GM20431 (cell line): Measurements from ENCODE around the gene FAM98C.
"Not testable (repeated sequence)": the region's sequence is repeated elsewhere in the genome, so short reads cannot be mapped to it uniquely, and the experiment has no call there.

ENCODE experiments used
- in situ Hi-C: fragments of 300-500 bp; cut with MseI, MboI; formaldehyde crosslinking; loops from one replicate; pipeline ENCODE4 v1.15.0; 2020; ENCODE audit warnings: low sequenced_read_pairs; ENCODE audit not compliant: unreplicated experiment

The FAM98C gene

DNA sequence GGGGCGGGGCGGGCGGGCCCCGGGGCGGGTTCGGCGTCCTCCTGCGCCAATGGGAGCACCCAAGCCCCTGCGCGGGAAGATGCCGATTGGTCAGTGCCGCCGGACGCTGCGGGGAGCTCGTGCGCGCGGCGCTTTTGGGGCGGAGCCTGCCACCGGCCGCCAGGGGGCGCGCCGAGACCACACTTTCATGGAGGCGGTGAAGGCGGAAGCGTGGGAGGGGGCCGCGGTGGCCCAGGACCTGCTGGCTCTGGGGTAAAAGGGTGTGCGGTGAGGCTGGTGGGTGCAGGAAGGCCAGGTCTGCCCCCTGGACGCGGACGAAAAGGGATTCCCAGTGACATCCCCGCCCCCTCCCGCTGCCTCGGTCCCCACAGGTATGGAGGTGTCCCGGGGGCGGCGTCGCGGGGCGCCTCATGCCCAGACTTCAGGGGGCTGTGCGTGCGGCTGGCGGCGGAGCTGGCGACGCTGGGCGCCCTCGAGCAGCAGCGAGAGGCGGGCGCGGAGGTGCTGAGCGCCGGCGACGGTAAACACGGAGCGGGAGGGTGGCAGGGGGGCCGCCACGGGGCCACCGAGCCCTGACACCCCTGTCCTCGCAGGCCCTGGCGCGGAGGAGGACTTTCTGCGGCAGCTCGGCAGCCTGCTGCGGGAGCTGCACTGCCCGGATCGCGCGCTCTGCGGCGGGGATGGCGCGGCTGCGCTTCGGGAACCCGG is at the start of gene FAM98C:
TSS of gene FAM98C (plus strand) at position 127 of the 708 bp plus-strand sequence. CDS start at position 188, 61 bp downstream.
- in situ Hi-C loops: no loop called here

DNA sequence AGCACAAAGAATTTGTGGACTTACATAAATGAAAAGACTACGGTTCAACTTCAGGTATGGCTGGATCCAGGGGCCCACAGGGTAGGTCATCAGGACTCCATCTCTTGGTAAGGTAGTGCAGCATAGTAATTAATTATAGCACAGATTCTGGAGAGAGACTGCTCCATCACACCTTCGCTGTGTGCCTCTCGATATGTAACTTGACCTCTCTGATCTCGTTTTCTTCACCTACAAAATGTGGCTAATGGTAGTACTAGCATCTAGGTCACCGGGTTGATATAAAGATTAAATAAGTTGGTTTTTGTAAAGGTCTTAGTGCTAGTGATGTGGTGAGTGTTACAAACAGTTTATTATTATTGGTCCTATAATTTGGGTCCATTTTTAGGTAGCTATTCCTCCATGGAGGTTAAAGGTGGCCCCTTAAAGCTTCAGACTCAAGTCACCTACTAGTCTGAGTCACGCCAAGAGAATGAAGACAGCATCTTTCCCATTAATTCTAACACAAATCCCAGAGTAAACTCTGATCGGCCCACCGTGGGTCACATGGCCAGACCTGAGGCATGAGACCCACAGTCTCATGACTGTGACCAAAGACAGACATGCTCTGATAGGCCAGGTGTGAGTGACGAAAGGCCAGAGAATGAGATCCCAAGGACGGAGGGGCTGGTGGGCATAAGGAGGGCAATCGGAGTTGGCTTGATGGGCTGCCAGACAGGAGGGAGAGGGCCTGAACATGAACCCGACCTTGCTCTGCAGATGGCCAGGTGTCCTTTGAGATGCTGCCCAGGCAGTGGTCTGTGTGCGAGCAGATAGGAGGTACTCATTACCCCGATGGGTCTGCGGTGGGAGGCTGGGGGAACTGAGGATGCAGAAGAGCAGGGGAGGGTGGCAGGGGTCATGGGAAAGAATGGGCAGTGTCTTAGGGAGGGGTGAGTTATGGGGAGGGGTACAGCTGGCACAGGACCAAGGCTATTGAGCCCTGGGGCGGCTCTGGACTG is 46.9 kb upstream of the FAM98C start:
- in situ Hi-C loops: no loop called here

DNA sequence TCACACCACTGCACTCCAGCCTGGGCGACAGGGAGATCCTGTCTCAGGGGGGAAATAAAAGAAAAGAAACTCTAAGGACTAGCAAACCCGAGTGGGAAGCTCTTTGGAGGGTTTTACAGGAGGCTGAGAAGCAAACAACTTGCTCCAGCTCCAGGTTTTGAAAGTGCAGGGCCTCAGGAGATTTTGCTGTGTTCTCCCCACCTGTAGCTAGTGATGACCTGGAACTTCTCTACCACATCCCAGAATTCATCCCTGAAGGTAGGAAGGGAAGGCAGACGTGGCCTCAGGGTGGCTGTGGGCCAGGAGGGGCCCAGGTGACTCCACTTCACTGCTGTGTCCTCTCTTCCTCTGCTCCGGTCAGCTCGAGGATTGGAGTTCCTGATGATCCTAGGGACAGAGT is 44.8 kb upstream of the FAM98C start:
- in situ Hi-C loops: no loop called here

DNA sequence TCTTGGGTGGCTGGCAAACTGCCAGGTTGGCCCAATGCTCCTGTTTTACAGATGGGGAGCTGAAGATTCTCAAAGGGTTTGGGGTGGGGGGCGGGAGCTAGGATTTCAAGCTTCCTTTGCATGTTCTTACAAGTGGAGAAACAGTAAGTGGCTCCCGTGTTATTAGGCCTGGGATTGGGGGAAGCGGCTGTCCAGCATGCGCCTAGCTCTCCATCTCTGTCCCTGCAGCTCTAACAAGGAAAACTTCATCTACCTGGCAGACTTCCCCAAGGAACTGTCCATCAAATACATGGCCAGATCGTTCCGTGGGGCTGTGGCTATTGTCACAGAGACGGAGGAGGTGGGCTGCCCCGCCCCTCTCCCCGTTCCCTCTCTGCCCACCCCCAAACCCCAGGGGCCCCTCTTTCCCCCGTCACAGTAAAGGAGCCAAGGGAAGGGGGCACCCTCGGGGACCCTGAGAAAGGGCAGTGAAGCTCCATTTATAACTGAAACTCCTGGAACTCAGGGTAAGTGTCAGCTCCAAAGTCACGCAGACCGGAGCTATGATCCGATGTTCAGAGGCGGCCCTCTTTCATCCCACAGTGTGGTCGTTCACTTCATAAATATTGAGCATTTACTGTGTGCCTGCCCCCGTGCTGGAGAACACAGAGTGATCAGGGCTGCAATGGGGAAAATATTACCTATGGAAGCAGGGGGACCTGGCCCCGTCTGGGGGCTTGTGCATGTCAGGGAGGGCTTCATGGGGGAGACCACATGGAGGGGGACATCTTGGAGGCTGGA is 43.5 kb upstream of the FAM98C start:
- in situ Hi-C loops: no loop called here

DNA sequence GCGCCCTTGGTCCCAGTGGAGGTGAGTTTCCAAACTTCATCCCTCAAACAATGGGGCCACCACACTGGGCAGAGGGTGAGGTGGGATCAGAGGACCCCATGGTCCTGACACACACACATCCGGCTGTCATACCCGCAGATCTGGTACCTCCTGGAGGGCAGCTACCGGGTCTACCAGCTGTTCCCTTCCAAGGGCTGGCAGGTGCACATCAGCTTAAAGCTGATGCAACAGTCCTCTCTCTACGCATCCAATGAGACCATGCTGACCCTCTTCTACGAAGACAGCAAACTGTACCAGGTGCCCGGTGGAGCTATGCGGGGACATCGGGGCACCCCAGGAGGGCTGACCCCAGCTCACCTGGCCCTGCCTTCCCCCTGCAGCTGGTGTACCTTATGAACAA is 42.5 kb upstream of the FAM98C start:
- in situ Hi-C loops: no loop called here

DNA sequence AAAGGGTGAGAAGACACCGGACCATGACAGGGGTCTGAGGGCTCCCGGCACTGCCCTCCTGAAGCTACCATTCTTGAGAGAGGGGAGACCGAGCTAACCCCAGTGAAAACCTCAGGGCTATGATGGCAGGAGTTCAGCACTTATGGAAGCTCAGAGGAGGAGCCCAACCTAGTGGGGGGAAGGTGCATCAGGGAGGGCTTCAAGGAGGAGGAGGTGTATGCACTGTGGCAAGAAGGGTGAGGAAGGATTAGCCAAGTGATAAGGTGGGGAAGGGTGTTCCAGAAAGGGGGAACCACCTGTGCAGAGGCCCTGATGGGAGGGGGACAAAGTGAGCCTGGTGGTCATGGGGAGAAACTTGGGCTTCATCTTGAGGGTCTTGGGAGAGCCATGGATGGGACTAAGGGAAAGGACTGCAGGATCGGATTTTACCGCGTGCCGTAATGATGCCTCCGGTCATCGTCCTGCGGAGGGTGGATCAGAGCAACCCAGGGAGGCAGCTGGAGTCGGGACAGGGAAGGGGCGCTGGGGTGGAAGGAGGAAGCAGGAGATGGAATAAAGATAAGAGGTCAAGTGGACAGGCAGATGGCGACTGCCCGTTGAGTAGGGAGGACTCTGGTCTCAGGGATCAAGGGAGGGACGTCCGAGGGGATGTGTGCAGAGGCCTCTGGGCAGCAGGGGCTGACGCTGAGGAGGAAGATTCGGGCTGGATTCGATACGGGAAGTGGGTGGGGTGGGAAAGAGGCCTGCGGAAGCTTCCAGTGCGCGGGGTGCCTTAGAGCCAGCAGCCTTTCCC is 41.9 kb upstream of the FAM98C start:
- in situ Hi-C loops: no loop called here

DNA sequence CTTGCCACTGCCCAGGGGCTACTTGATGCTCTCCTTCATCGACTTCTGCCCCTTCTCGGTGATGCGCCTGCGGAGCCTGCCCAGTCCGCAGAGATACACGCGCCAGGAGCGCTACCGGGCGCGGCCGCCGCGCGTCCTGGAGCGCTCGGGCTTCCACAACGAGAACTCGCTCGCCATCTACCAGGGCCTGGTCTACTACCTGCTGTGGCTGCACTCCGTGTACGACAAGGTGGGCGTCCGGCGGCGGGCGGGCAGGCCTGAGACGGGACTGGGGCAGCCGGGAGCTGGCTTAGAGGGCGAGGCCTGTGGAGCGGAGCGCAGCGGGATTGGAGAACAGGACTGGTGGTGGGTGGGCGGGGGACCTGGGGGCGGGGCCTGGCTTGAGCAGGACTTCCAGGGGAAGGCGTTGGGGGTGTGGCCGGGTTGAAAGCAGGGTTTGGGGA is 41.2 kb upstream of the FAM98C start:
- in situ Hi-C loops: no loop called here

DNA sequence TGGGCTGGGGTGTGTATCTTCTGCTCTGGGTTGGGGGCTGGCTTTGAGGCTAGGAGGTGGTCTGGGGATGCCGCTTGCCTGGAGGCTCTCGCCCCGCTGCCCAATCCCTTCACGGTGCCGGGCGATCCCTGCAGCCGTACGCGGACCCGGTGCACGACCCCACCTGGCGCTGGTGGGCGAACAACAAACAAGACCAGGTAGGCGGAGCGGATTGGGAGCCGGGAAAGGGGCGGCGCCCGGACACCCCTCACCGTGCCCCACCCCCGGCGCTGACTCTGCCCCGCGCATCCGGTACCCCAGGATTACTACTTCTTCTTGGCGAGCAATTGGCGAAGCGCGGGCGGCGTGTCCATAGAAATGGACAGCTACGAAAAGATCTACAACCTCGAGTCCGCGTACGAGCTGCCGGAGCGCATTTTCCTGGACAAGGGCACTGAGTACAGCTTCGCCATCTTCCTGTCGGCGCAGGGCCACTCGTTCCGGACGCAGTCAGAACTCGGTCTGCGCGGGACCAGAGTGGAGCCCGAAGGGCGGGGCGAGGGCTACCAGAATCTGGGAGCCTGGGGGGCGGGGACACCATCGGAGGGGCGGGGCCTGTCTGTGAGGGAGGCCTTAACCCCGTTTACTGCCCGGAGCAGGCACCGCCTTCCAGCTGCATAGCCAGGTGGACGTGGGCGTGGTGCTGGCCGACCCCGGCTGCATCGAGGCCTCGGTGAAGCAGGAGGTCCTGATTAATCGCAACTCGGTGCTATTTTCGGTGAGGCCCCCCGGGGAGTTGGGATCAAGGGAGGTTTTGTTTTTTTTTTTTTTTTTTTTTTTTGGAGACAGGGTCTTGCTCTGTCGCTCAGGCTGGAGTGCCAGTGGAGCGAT is 40.6 kb upstream of the FAM98C start:
- in situ Hi-C loops: no loop called here

DNA sequence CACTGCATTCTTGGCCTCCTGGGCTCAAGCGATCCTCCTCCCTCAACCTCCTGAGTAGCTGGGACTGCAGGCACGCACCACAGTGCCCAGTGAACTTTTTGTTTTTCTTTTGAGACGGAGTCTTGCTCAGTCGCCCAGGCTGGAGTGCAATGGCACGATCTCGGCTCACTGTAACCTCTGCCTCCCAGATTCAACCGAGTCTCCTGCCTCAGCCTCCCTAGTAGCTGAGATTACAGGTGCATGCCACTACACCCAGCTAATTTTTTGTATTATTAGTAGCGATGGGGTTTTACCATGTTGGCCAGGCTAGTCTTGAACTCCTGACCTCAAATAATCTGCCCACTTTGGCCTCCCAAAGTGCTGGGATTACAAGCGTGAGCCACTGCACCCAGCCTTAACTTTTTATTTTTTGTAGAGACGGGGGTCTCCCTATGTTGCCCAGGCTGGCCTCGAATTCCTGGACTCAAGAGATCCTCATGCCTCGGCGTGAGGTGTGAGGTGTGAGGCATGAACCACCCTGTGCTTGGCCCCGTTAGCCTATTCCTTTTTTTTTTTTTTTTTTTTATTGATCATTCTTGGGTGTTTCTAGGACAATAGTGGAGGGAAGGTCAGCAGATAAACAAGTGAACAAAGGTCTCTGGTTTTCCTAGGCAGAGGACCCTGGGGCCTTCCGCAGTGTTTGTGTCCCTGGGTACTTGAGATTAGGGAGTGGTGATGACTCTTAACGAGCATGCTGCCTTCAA is 39.8 kb upstream of the FAM98C start:
- in situ Hi-C loops: not testable (repeated sequence)

DNA sequence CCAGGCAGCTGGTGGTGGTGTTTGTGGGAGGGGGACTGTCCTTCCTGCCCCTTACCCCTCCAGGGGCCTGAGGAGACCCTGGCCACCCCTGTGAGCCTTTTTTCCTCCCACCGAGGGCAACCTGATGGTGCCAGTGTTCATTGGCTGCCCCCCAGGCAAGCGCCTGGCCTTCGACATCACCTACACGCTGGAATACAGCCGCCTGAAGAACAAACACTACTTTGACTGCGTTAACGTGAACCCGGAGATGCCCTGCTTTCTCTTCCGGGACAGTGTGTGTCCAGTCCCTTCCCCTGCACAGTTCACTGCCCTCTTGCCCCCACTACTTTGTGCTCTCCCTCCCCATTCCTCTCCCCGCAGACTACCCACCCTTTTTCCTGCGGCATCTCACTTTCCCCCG is 35.9 kb upstream of the FAM98C start:
- in situ Hi-C loops: no loop called here

DNA sequence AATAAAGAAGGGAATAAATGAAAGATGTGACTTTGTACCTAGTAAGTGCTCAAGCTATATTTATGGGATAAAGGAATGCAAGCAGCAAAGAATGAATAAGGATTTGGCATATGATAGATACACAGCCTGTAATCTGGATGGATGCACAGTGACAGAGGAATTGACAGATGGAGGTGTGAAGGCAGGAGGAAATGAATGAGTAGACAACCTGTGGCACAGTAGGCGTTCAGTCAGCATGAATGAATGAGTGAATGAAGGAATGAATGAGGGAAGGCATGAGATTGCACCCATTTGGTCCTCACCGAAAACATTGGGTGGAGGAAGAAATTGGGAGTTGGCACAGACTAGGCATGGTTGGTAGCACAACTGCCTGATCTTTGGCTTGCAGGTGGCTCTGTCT is 33.3 kb upstream of the FAM98C start:
- in situ Hi-C loops: no loop called here

DNA sequence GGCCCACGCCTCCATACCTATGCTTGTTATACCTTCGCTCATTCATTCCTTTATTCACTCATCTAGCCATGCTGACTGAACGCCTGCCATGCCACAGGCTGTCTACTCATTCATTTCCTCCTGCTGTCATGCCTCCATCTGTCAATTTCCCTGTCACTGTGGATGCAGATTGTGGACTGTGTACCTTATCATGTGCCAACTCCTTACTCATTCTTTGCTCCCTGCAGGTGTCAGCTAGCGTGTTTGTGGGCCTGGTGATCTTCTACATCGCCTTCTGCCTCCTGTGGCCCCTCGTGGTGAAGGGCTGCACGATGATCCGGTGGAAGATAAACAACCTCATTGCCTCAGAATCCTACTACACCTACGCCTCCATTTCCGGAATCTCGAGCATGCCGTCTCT is 32.6 kb upstream of the FAM98C start:
- in situ Hi-C loops: no loop called here

DNA sequence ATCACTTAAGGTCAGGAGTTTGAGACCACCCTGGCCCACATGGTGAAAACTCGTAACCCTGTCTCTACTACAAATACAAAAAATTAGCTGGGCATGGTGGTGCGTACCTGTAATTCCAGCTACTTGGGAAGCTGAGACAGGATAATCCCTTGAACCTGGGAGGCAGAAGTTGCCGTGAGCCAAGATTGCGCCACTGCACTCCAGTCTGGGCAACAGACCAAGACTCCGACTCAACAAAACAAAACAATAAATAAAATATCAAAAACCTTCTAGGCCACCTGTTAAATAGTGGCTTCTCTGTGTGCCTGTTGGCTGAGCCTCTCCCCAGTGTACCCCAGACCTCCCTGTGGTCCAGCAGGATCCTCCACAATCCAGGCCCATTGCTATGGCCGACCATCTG is 31.8 kb upstream of the FAM98C start:
- in situ Hi-C loops: no loop called here

DNA sequence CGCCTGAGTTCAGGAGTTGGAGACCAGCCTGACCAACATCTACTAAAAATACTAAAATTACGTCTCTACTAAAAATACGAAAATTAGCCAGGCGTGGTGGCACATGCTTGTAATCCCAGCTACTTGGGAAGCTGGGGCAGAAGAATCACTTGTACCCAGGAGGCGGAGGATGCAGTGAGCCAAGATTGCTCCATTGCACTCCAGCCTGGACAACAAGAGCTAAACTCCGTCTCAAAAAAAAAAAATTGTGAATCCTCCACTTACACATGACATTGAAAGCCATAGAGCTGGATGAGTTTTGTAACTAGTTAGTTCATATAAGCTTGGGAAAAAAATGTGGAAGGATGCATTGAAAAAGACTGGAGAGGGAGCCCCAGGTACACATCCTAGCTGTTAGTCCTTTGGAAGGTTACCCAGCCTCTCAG is 29.0 kb upstream of the FAM98C start:
- in situ Hi-C loops: no loop called here

DNA sequence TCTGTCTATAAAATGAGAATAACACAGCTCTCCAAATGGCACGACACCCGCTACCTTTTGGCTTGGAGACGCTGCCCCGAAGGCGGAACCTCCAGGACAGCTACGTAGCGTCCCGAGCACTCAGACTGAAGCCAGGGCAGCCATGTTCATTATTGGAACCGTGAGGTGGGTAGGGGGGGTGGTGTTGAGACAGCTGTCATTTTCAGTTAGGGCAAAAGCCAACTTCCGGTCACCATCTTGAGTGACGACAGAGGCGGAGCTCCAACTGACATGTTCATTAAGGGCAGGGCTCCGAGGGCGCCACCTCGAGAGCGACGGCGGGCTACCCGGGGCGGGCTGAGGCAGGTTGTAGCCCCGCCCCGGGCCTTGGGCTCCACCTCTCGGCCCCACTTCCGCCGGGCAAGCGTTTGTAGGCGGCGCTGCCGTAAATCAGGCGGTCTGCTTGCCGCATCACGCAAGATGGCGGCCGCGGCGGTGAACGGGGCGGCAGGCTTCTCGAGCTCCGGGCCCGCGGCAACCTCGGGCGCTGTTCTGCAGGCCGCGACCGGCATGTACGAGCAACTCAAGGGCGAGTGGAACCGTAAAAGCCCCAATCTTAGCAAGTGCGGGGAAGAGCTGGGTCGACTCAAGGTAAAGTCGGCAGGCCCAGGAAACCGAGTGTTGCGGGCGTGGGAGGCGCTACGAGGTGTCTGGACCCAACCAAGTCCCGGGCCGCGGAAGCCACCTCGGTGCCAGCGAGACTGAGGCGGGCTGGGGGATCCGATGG is 28.4 kb upstream of the FAM98C start, which contains the start of gene PSMD8:
TSS of gene PSMD8 (plus strand) at position 240 of the 766 bp plus-strand sequence. CDS start at position 271, 31 bp downstream.
- in situ Hi-C loops: no loop called here

DNA sequence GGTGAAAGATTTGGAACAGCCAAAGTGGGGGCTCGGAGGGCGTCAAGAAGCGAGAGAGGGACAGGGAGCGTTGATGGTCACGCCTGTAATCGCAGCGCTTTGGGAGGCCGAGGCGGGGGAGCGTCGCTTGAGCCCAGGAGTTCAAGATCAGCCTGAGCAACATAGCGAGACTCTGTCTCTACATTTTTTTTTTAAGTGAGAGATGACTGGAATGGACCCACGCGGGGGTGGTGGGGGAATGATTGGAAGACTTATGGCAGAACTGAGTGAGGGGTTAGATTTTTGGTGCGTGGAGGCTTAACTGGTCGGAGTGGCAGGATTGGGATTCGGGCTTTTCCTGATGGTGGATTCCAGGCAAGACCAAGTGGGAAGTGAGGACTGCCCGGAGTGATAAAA is 27.8 kb upstream of the FAM98C start:
- in situ Hi-C loops: no loop called here

DNA sequence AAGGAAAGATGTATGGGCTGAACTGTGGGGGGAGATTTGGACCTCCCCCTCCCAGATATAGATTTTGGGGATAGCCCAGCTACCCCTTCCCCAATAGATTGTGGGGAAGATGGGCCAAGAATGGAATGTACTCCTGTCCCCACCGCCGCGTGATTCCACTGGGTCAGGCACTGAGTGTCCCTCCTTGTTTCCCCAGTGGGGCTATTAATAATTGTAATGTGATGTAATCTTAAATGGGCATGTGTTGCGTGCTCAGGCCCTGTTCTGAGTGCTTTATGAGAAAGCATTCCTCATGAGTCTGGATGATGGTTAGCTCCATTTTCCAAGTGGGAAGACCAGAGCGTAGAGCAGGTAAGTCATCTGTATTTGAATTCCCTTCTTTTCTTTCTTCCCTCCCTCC is 27.1 kb upstream of the FAM98C start:
- in situ Hi-C loops: no loop called here
